NCI-H2081 treated with DMSO at 0.1 percent for 48 hours (cell line): ENCODE data around the gene CSRP3.

Source experiments
- DNase-seq: peaks from one replicate; lab custom pipeline; 2025; lab: John Stamatoyannopoulos, UW

CSRP3 gene

DNA sequence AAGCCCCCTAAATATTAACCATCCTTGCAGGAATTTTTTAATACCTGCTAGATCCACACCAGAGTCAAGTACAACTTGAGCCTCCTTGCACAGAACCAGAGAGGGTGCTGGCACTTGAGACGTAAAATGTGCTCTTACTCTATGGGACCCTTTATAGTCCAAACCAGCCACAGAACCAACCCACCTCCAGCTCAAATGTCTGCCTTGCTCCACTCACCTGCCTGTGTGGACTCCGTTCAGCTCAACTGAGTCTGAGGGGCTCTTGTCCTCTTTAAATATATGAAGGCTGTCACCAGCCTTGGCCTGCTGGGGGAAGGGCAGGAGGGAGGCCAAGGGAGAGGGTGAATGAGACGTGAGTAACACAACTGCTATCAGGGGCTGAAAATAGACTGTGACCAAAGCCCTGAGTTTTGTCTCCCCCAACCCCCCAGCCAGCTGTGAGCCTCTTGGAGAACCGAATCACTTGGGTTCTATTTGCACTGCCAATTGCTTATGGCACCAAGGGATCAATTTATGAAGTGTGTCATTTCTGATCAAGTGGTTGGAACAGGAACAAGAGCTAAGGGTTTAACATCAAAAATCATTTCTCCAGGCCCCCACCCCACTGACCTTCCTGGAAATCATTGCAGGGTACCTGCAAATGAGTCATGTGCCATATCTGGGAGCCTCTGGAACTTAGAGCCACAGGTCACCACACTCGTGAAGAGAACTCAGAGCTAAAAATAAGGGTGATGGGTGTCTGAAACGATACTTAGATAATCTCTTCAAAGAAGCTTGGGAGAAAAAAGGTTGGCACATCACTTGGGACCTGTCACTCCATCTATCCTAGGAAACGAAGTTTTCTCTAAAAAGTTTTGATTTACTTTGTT lies at the start of gene CSRP3:
Gene CSRP3 (minus strand): TSS at position 247 of the 869 bp plus-strand sequence. CDS start 9,535 bp downstream, outside the sequence.
- no peak for DNase-seq

DNA sequence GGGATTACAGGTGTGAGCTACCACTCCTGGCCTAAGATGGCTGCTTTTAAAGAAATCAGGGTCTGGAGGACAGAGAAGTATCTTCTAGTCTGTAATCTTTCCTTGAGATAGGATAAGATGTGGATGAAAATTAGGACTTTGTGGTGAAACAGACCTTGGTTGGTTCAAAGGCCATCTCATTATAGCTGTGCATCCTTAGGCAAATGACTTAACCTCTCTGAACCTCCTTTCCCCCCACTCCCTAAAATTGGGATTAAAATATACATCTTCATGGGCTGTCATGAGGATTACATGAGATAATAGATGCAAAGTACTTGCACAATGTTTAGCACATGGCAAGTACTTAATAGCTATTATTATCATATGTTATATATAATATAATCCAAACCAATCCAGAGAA lies 49.8 kb upstream of the CSRP3 start:
- DNase-seq: no peak

DNA sequence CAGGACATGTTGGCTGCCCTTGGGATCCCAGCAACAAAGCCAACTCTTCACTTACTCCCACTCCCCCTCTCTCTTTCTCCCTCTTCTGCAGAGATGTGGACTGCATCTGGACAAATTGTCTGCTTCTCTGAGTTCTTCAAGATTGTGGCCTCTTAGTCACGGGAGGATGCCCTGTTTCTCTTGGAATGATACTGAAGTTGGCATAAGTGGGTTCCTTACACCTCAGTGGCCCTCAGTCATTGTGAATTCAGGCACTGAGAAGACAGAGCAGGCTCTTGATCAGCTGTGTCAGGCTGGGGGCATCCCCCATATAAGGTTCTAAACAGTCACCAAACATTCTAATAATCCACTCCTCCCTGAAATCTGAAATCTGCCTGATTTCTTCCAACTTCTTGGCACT lies 45.0 kb upstream of the CSRP3 start:
- no peak for DNase-seq

DNA sequence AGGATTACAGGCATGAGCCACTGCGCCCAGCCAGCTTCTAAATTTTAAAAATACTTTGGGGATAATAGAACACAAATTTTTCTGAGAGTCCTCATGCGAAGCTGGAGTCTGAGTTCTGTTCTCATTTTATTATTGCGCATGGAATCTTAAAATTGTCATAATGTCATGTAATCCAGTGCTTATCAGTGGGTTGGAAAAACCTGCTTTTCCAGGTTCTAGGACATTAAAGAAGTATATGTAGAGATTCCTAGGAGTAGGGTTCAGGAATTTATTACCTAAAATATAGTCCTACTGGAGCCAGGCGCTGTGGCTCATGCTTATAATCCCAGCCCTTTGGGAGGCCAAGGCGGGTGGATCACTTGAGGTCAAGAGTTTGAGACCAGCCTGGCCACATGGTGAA lies 43.6 kb upstream of the CSRP3 start:
- no peak for DNase-seq

DNA sequence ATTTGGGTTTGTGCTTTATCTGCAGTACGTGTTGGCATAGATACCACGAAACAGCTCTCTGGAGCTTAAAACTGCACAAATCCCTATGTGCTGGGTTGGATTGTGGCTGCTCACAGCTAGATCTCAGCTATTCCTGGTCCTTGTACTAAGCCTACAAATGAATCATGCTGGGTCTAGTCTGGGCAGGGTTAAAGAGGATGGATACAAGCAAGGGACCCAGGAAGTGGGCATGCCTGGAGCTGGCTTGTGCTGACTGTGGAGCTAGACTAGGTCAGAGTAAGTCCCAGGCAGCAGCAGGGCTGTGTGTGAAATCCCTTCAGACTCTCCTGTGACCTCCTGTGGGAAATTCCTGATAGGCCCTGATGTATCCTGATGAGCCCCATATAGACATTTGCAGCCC lies 42.8 kb upstream of the CSRP3 start:
- no peak for DNase-seq

DNA sequence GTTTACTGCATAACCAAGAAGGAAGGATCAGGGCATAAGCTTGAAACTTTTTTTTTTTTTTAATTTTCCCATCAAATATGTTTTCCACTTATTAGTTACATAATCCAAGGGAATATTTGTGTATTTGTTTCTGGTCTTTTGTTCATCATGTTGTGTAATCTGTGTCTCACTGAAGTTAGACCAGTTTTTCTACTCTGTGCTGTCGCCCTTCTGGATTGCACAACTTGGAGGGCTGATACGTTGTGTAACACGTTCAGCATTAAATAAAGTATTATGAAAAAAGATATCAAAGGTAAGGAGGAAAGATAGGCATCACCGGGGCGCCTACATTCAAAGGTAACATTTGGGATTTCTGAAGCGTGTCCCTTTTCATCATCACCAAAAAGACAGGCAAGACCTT lies 42.3 kb upstream of the CSRP3 start:
- no peak for DNase-seq

DNA sequence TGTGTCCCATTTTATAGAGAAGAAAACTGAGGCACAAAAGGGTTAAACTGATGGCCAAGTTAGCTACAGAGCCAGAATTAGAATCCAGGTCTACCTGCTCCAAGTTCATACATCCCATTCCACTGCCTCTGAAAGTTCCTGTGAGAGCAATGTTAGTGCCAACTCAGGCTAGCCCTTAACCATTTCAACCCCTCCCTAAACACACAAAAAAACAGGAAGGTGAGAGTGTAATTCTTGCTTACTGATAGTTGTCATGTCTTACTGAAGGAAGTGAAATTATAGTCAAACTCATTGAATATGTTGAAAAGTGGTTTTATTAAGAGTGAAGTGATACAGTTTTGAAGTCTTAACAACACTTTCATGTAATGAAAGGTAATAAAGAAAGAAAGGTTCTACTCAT lies 41.8 kb upstream of the CSRP3 start:
- DNase-seq: no peak

DNA sequence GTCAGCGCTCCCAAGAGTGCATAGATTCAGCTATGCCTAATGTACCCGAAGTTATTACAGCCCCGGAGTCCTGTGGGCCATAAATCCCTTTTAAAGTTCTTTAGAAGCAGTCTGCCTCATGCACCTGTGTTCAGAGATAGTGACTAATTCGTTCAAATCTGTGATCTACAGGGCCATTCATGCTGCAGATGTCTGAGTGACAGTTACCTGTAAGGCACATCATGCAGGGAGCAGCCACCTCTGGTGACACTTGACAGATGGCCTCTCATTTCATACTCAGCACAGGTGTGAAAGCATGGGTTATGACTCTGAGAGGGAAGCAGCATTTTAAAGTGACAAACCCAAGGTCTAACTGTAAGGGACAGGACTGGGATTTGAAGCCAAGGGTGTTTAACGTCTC lies 41.4 kb upstream of the CSRP3 start:
- no peak for DNase-seq

DNA sequence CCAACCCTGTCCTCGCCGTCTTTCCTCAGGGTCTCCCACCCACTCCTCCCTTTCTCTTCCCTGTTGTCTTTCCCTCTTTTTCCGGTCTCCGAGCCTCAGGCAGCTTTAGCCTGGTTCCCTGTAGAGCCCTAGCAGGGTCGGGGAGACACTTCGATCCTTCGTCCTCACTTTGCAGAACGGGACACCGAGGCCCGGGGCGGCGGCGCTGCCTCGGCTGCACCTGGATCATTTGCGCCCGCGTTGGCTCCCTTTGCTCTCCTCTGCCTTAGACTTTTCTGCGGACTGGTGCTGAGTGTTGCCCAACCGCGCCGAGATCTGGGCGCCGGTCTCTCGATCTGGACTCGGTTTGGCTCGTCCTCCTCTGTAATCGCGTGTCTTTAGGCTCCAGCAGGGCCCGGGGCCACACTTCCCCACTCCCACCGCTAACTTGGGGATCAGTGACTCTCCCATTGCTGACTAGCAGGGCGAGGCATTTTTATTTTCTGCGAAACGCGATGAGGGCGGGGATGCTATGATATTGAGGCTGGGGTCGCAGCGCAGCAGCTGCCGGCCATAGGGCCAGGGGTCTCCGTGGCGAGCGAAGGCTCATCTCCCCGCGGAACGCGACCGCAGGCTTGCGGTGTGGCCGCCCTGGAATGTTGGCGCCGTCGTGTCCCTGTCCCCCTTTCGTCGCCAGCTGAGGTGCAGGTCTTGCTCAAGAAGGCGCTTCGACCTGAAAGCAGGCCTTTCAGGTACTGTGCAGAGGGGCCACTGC lies 40.6 kb upstream of the CSRP3 start:
- no peak for DNase-seq

DNA sequence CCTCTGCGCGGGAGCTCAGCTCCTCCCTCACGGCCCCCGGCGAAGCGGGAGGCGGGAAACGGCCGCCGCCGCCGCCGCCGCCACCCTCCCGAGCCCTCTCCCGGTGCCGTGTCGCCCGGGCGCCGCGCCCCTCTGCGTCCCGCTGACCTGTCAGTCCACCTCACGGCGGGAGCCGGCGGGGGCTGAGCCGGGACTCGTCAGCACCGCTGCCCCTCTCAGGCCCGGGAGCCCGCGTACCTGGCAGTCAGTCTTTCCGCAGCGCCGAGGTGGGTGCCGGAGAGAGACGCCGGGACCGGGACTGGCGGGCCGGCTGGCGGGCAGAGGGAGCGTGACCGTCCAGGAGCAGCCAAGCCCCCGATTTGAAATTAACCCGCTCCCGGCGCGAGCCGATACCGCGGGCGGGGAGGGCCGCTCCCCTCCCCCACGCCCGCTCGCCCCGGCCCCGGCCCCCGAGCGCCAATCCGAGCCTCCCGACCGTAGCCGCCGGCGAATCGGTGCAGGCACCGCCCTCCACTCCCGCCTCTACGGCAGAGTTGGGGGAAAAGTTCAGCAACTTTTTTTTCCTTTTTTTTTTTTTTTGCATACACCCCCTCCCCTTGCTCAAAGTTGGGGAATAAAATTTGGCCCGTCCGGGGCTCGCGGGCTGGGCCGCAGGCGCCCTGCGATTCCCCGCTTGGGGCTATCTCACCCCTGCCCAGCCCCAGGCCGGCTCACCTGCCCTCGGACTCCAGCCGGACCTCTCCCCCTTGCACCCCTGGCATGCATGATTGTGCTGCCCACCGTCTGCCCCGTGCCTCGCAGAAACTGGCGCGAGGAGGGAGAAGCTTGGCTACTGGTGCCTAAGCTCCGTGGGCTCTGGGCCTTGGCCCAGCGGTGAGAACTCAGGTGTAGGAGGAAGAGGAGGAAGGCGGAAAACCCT lies 39.7 kb upstream of the CSRP3 start:
- DNase-seq: no peak

DNA sequence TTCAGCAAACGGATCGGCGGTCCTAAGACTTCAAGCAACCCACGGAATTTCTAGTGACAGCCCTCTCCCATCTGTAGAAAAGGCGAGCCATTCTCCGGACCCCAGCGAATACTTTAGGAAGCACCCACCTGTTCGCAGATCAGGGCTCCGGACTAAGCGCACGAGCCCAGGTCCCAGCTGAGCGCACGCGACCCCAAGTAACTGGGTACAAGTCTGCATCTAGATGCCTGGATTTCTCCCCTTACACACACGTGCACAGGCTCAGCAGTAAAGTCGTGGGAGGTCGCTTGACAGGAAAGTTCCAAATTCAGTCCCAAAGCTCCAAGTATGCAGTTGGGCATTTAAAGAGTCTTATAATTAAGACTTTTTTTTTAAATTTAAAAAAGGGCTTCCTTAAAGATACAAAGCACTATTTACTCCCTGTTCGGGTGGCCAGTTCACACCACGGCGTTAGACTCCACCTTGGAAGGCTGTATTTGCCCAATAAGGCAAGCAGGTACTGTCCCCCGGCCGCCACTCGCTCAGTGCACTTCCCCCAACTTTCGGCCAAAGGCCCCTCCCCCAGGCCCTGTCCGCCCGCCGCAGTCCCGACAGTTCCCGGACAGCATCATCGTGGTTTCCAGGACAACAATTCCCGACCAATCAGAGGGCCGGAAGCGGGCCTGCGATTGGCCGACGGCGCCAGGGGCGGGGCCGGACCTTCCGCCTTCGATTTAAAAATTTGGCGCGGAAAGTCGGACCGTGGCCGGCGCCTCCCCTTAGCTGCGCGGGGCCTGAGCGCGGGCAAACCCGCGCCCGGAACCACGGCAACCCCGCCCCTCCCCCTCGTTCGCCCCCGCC lies 38.9 kb upstream of the CSRP3 start, which contains the start of gene E2F8:
Gene E2F8 (minus strand): TSS at position 526 of the 840 bp plus-strand sequence. CDS start 824 bp downstream, outside the sequence.
- DNase-seq: peak; percentile 63

DNA sequence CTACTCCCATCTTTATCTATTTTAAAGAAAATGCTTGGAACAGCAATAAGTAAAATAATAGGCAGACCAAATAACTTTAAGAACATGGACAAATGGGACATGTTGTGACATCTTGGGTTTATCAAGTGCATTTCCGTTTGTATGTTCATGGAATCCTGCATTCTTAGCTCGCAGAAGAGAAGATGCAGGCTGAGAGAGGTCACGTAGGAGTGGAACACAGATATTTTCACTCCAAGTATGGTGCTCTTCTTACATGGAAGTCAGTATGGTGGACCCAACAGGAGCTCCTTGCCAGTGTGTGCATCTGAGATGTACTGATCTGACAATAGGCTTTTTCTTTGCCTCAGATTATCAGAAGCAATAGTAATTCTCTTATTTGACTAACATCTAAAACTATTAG lies 37.3 kb upstream of the CSRP3 start:
- DNase-seq: no peak

DNA sequence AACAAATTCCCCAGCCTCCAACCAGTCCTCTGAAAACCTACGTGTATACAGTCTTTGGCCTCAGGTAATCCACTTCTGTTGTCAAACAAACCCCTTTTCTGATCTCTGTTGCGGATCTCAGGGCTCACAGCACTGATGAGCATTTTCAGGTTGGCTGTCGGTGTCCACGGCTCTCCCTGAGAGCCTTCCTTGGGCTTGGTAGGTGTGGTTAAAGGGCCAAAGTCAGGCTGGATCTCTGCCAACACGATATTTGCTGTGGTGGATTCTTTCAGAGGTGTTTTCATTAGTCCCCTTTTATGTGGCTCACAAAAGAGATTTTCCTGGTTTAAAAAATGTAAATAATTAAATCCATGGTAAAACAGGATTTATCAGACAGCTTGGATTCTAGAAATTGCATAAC lies 36.0 kb upstream of the CSRP3 start:
- no peak for DNase-seq

DNA sequence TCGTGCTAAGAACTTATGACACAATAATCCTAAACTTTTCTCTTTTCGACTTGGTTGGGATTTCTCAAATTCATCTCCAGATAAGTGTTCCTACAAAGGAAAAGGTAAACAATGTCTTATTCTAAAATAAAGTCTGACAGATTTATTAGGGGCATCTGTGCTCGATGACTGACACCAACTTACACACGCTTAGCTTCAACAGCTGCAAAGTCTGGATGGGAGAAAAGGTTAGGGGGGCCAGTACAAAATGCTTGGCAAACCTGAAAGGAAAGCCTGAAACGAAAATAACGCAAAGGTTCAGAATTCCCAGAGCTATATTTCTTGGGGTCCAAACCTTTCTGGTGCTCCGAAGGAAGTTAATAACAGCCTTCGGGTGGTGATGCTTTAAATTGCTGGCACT lies 35.6 kb upstream of the CSRP3 start:
- DNase-seq: no peak

DNA sequence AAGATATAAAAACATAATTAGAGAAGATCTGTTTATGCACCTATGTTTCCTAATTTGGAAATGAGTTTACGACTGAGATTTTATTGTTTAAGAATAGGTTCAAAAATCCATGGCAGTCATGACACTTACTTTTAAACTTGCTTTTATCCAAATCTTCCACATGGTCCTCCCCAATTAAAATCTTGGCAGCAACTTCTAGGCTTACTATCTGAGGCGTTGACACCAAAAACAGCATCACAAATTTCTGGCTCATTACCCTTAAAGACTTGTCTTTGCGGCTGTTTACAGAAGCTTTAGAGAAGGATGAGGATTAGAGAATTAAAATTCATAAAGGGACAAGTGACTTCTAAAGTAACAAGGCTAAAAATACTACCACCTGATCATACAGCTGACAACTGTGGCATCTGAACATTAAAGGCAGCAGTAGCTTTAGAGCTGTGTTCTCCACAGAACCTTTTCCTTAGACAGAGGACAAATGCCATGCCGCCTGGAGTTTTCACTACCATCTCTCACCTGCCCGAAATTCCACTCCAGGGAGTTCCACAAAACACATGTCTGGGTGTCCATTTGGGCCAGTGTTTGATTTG lies 32.5 kb upstream of the CSRP3 start:
- no peak for DNase-seq

DNA sequence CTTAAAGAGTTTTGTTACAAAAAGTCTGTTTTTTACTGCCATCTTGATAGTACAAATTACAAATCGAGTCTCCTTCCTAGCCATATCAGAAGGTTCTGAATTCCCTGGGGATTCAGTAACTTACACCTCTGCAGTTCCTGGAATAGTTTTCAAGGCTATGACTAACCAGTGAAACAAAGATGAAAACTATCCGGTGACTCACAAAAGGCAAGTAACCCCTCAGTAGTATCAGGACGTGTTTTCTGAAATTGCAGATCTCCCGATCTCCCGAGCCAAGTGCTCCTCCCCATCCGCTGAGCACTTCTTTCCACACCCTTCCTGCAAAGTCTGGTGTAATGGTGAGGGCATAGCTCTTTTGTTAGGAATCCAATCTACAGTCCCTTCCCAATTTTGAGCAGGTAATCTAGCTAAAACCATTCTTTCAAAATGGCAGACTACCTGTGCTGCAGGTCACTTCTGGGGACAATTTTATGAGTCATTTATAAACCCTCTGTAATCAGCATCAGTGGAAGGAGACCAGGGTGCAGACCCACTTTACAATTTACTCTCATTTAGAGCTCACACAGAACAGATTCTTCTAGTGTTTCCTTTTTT lies 31.2 kb upstream of the CSRP3 start:
- no peak for DNase-seq

DNA sequence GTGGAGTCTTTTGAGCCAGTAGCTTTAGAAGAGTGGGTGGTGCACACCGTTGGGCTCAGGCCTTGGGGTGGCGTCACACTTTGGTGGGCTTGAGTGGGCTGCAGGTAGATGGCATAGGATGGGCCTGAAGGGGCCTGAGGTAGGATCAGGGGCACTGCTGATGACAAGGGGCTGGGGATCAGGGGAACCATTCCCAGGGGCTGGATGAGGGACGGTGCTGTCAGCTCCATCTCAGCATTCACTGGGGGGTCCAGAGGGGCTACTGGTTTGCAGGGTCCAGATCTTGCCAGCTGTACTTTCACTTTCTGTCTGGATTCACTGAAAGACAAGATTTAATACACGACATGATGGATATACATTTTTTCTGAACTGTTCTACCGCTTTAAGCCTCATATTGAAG lies 27.9 kb upstream of the CSRP3 start:
- no peak for DNase-seq

DNA sequence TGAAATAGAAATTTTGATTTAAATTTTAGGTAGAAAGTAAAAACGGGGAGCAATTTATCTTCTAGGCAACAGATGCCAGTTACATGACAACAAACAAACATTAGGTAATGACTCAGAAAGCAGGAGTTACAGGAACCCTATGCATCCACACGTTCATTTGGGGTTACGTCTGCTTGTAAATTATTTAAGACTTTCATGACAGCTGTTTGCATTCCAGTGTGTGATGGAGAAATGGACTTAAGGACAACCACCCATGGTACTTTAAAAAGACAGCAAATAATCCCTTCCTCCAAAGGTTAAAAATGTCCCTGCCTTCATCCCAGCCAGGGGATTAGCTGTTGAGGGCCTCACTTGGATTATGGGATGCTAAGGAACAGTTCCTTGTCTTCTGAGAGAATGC lies 27.2 kb upstream of the CSRP3 start:
- no peak for DNase-seq

DNA sequence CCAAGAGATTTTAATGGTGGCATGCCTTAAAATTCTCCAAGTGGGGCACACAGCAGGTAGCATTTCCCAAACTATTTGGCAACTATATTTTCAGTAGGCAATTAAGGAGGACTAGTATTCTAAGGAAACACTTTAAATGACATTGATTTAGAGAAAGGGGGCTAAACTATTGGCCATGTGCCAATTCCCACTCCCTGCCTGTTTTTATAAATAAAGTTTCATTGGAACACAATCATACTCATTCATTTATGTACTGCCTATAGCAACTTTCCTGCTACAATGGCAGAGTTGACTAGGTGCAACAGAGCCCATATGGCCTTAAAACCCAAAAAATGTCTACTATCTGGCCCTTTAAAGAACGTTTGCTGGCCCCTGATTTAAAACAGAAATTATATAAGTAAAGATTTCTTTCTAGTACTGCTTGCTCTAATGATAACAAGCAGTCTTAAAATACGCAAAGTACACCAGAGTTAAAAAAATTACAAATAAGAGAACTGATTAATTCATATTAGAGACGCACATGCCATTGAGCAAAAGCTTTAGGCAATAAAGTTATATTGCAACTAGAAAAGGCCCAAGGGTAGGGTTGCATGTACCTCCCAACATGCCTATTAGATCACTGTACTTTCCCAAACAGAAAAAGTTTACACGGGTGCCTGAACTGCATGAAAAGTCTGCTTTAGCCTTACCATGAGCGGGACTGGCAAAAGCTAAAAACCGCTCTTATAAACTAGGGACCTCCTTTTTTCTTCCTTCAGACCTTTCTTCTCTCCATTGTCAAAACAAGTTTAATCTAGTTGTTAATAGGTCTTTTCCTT lies 24.8 kb upstream of the CSRP3 start:
- no peak for DNase-seq

DNA sequence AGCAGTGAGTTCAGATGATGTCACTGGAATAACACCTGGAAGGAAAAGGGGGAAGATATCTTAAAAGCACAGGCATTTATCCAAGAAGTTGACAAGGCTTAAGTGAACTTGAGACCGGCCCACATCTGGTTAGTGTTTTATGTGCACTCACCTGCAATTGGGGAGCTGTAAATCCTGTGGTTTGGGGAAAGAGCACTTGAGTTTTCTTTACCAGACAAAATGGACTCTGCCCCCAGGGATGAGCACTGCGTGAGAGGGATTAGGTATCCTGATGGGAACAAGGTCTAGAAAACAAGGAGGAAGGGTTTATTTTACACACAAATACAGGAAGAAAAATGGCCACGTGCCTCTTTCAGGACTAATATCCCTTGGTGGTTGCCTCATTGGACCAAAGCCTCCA lies 23.8 kb upstream of the CSRP3 start:
- no peak for DNase-seq
